HTR-8/SVneo (cell line): ENCODE measurements around the gene SSNA1.
A peak's percentile ranks its signal among the peaks of the same experiment; 100 is the strongest.

ENCODE experiments used
- DNase-seq: peaks from one replicate; pipeline ENCODE4 v3.0.0; 2011; ENCODE audit warnings: low spot score, mixed read lengths; ENCODE audit not compliant: insufficient read length
- FAIRE-seq: peaks from 2 replicates; lab custom pipeline; 2011; peaks lifted over from hg19 to GRCh38; lab: Jason Lieb, UNC

SSNA1 gene

DNA sequence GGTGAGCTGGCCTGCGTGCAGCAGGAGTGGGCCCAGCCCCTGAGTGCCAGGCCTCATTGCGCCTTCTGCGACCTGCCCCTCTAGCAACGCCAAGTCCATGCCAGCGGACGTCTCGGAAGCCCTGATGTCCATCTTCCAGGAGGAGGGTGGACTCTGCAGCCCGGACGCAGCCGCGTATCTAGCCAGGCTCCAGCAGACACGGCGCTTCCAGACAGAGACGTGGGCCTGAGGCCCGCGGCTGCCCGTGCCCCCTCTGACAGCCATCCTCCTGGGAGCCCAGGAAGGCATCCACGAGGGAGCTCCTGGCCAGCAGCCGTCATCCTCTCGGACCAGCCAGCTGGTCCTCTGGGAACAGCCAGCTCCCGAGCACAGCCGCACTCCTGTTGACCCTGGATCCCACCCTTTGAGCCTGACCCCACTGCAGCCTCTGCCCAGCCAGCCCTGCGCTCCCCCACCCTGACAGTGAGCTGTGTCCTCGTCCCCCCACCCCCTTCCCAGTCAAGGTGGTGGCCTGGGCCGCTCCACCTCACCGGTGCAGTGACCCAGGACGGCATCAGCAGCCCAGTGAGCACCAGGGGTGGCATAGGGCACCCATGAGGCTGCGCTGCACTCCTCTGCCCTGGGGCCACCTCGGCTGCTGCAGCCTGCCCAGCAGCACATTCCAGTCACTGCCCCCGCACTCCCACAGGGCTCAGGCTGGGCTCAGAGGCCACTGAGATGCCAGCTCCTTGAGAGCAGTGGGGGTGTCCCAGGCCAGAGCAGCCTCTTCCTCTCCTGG lies 27.9 kb downstream of the SSNA1 start:
- DNase-seq = no peak
- no peak for FAIRE-seq

- FAIRE-seq (no peak), DNase-seq (no peak)
Measured at GRCh38 chr9:137217276-137218211, 29.1 kb downstream of the SSNA1 start.

GRCh38 chr9:137218212-137218753 lies 29.8 kb downstream of the SSNA1 start:
- no peak for FAIRE-seq
- DNase-seq = no peak

DNA sequence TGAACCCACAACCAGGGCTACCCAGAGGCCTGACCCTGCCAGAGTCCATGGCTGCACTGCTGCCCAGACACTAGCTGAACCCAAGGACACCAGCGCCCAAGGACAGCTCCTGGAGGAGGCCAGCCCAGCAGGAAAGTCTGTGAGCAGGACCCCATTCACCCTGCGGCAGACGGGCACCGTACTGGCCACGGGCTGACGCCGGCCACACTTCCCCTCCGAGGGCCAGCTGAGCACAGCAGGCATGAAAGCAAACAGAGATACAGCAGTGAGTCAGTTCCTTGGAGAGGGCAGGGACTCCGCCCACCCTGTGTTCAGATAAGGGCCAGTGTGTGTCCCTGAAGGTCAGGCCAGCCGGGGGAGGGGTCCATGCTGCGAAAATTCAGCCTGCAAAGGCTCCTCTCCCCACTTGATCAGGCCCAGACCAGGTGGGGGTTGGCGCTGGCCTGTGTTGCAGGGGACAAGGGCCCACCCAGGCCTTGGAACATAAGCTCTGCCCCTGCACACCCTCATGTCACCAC lies 30.3 kb downstream of the SSNA1 start:
- DNase-seq = no peak
- FAIRE-seq = no peak

DNA sequence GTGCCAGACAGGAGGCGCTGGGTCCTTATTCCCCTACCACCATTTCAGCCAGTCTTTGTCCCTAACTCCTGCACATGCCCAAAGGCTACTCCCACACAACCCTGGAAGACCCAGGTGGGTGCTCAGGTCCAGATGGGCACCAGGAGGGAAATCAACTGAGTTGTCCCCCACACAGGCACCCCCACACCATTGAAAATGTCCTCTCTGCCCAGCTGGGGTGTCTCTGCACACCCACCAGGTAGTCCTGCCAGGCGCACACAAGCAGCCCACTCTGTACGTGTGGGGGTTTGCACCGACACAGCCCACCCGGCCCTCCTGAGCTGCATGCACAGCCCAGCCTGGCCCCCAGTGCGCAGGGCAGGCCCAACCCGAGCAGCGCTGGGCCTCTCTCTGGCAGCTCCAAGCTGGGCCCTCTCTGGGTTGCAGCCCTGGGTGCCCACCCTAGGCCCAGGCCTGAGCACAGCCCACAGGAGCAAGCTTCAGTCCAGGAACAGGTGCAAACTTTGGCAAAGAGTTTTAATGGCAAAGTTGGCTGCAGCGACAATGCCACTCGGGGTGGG lies 31.4 kb downstream of the SSNA1 start:
- no peak for FAIRE-seq
- DNase-seq = no peak

GRCh38 chr9:137220317-137221094 lies 32.0 kb downstream of the SSNA1 start:
- no peak for FAIRE-seq
- no peak for DNase-seq

DNA sequence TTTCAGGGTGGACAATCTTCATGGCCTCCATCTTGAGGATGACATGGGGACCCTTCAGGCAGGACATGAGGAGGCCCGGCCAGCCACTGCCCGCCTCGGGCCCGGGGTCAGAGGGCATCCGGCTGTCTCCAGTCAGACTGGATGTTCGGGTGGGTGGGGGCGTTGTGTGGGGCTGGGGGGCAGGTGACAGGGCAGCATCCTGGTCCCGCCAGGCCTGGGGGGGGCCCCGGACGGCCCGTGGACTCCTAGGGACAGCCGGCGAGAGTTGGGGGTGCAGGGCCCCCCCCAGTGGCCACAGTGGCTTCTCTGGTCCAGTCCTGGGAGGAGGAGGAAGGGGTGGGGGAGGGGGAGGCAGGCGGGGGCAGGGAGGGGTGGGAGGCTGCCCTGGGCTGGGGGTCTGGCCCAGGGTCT lies 32.6 kb downstream of the SSNA1 start:
- no peak for DNase-seq
- no peak for FAIRE-seq

GRCh38 chr9:137221506-137222111 lies 33.1 kb downstream of the SSNA1 start:
- FAIRE-seq = no peak
- DNase-seq = no peak

DNA sequence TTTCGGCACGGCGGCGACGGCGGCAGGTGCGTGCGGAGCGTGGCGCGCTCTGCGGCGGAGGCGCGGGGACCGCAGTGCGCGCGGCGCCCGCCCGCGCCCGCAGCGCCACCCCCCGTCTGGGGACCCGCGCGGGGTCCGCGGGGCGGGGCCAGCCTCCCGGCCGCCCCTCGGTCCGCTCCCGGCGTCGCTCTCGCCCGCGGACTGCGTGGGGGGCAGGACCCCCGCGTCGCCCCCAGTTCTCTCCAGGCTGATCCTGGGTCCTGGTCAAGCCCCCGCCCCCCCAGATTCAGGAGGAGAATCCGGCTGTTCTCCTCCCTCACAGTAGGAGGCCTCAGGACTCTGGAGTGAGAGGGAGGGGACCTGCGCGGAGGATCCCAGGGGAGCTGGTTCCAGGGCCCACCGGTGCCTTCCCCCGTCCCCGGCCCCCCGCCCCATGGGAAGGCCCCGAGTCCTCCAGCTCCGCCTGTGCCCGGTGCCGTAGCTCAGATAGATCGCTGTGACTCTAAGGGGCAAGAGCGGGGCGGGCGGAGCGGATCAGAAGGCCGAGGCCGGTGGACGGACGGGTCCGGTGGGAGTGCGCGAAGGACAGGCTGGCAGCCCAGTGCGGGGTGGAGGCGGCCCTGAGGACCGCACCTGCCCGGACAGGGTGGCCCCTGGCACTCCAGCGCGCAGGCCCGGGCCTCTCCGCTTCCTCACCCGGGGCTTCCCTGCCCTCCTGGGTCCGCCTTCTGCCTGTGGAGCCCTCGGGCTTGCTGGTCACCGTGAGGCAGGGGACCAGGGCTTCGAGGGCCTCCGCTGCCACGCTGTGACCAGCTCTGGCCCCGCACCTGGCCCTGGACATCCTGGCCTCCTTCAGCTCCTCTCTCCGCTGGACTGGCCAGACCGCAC lies 34.0 kb downstream of the SSNA1 start, which contains the start of gene RNF208:
Gene RNF208, minus strand, starts transcription at position 51 of the 888 bp plus-strand sequence. CDS start 1,028 bp downstream, outside the sequence.
- no peak for FAIRE-seq
- DNase-seq = no peak

- DNase-seq (peak; percentile 91), FAIRE-seq (peak; percentile 70)
Measured at GRCh38 chr9:137223078-137223970, 34.8 kb downstream of the SSNA1 start.

GRCh38 chr9:137224830-137225694 lies 36.6 kb downstream of the SSNA1 start, which contains the start of gene CYSRT1:
Gene CYSRT1 (plus strand): TSS chr9:137225174. CDS start chr9:137225622, 448 bp downstream.
- FAIRE-seq = no peak
- DNase-seq = no peak

GRCh38 chr9:137225699-137226331 lies 37.3 kb downstream of the SSNA1 start:
- DNase-seq (no peak), FAIRE-seq (no peak)

DNA sequence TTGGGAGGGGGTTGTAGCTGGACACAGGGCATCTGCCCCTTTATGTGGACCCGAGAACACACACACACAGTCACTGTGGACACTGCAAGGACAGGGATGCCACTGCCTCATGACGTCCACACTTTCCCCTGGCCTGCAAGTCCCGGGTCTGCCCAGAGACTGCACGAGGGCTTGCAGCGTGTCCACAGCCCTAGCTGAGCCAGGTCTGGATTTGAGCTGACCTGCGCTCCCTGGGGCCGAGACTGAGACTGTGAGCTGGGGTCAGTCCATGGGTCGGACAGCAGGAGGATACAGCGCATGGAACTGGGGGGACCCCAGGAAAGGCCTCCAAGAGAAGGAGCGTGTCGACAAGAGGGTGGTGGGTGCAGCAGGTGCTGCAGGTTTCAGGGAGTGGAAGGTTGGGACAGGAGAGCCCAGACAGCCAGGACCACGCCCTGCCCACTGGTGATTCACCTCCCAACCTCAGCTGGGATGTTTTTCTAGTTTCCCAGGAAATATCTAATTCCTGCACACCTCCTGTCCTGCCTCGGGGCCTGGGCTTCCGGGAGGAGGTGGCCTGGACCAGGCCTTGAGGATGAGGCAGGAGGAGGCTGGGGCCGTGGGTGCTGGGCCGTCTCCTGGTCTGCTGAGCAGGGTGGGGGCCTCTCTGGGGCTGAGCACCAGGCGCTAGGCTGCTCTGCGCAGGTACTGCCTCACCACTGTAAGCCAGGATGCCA lies 38.0 kb downstream of the SSNA1 start:
- no peak for FAIRE-seq
- no peak for DNase-seq

DNA sequence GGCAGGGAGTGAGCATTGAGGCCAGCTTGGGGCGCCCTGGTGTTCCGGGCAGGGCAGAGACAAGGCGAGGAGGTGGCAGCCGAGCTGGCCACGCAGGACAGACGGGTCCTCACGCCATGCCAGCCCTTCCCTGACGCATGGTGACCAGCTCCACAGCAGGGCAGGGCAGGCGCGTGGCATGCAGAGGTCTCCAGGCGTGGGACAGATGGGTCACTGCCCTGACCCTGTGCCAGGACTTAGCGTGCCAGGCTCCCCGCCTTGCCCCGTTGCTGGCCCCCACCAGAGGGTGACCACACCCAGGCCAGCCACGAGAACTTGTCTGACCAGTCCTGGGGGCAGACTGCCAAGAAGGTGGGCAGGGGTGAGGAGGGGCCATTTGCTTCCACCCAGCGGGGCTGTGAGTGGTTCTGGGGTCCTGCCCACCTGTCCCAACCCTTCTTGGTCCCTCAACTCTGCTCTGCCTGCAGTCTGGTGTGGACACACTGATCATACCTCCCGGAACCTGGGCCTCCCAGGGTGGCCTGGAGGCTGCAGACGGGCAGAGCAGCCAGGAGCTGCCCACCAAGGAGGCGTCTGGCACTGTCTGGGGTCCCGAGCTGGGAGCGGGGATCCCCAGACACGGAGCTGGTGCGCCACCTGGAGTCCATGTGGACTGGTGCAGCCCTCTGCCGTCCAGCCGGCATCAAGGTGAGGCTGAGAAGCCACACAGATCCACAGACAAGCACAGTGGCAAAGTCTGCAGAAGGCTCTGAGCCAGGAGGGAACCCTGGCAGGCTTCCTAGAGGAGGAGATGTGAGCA lies 38.8 kb downstream of the SSNA1 start, which contains the start of gene RNF224:
Gene RNF224, plus strand, starts transcription at position 449 of the 799 bp plus-strand sequence. CDS start 834 bp downstream, outside the sequence.
- DNase-seq = peak; percentile 79

More for the DNA sequence above, 38.8 kb downstream of the SSNA1 start, which contains the start of gene RNF224:
- FAIRE-seq = peak; percentile 57
